Superior temporal gyrus (tissue), 1 donor: ENCODE results near the gene SLC20A1.
"Not testable (repeated sequence)": the region's sequence is repeated elsewhere in the genome, so short reads cannot be mapped to it uniquely, and the experiment has no call there.

Source experiments
- DNase-seq: peaks from one replicate; pipeline ENCODE4 v3.0.0-alpha.2; 2016; ENCODE audit errors: extremely low spot score

Gene SLC20A1

GRCh38 chr2:112645310-112646101 is at the start of gene SLC20A1:
Gene SLC20A1 (plus strand): TSS chr2:112645939. CDS start chr2:112646829, 890 bp downstream.
- DNase-seq: peak; percentile 93

GRCh38 chr2:112597537-112598322 is 48.0 kb upstream of the SLC20A1 start:
- no peak for DNase-seq

GRCh38 chr2:112600634-112601033 is 45.1 kb upstream of the SLC20A1 start:
- DNase-seq: no peak

- DNase-seq: no peak
Observed at GRCh38 chr2:112601754-112602153, 44.0 kb upstream of the SLC20A1 start.

GRCh38 chr2:112602917-112603316 is 42.8 kb upstream of the SLC20A1 start:
- no peak for DNase-seq

GRCh38 chr2:112603731-112604130 is 42.0 kb upstream of the SLC20A1 start:
- no peak for DNase-seq

GRCh38 chr2:112604952-112605351 is 40.8 kb upstream of the SLC20A1 start:
- no peak for DNase-seq

- no peak for DNase-seq
Observed at GRCh38 chr2:112605926-112606325, 39.8 kb upstream of the SLC20A1 start.

- no peak for DNase-seq
Observed at GRCh38 chr2:112606547-112606946, 39.2 kb upstream of the SLC20A1 start.

- DNase-seq: no peak
Observed at GRCh38 chr2:112607680-112608438, 37.9 kb upstream of the SLC20A1 start.

GRCh38 chr2:112609320-112609719 is 36.4 kb upstream of the SLC20A1 start:
- not testable (repeated sequence) for DNase-seq

GRCh38 chr2:112612283-112612682 is 33.5 kb upstream of the SLC20A1 start:
- not testable (repeated sequence) for DNase-seq

GRCh38 chr2:112614201-112614840 is 31.4 kb upstream of the SLC20A1 start:
- no peak for DNase-seq

GRCh38 chr2:112615051-112615450 is 30.7 kb upstream of the SLC20A1 start:
- no peak for DNase-seq

- not testable (repeated sequence) for DNase-seq
Observed at GRCh38 chr2:112615798-112616197, 29.9 kb upstream of the SLC20A1 start.

GRCh38 chr2:112618383-112618782 is 27.4 kb upstream of the SLC20A1 start:
- DNase-seq: no peak

- DNase-seq: no peak
Observed at GRCh38 chr2:112621790-112622527, 23.8 kb upstream of the SLC20A1 start.

GRCh38 chr2:112622528-112622849 is 23.2 kb upstream of the SLC20A1 start:
- no peak for DNase-seq

- no peak for DNase-seq
Observed at GRCh38 chr2:112623913-112624777, 21.6 kb upstream of the SLC20A1 start.

- no peak for DNase-seq
Observed at GRCh38 chr2:112625474-112626114, 20.1 kb upstream of the SLC20A1 start.
